ENCODE results near the gene UBE2G2.

DNA sequence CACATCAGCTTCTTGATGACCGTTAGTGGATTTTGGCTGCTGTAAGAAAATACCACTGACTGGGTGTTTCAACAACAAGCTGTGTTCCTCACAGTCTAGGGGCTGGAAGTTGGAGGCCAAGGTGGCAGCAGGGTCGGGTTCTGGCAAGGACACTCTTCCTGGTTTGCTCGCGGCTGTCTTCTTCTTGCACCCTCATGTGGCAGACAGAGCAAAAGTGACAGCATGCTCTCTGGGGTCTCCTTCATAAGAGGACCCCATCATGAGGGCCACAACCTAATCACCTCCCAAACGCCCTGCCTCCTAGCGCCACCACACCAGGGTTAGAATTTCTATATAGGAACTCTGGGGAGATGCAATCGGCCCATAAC lies 71.6 kb downstream of the UBE2G2 start:
- TF ChIP-seq, protein P1, sequence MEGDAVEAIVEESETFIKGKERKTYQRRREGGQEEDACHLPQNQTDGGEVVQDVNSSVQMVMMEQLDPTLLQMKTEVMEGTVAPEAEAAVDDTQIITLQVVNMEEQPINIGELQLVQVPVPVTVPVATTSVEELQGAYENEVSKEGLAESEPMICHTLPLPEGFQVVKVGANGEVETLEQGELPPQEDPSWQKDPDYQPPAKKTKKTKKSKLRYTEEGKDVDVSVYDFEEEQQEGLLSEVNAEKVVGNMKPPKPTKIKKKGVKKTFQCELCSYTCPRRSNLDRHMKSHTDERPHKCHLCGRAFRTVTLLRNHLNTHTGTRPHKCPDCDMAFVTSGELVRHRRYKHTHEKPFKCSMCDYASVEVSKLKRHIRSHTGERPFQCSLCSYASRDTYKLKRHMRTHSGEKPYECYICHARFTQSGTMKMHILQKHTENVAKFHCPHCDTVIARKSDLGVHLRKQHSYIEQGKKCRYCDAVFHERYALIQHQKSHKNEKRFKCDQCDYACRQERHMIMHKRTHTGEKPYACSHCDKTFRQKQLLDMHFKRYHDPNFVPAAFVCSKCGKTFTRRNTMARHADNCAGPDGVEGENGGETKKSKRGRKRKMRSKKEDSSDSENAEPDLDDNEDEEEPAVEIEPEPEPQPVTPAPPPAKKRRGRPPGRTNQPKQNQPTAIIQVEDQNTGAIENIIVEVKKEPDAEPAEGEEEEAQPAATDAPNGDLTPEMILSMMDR (conservative IDR thresholded peaks at IDR 0.05; ENCODE audit: low read depth, low read length), result no peak
- no peak for TF ChIP-seq EZH2phosphoT487 (IDR thresholded peaks at IDR 0.05; ENCODE audit: borderline replicate concordance, low read length)
